ENCODE measurements around the gene ZNF354C. TPM values are rescaled to one million over a fixed set of nuclear protein-coding genes. Genes with fewer than 3 reads are reported as not detected.
"Not testable (repeated sequence)": the region's sequence is repeated elsewhere in the genome, so short reads cannot be mapped to it uniquely, and the experiment has no call there.

The ZNF354C gene
- polyA plus RNA-seq, 1 experiment: 2.0 TPM

- TF ChIP-seq CTCF (IDR thresholded peaks at IDR 0.05; ENCODE audit: insufficient read depth, low read depth, low read length): no peak
- Histone ChIP-seq H3K27me3 (ENCODE audit: control insufficient read depth, insufficient read depth, low read length) (no peaks in the 10 kb centered on the region), H3K36me3 (ENCODE audit: control insufficient read depth, insufficient read depth, low read length) (peaks cover 12% of the 10 kb centered on the region), H3K4me3 (ENCODE audit: low read depth, low read length) (no peak overlapping the region)
- no peak for DNase-seq (ENCODE audit: low read depth)
- ChIA-PET CTCF (no interaction called here), POLR2A (no interaction called here)
These were observed 5.5 kb downstream of the ZNF354C start for GRCh38 chr5:179065703-179066102.

GRCh38 chr5:179079165-179079987 is 19.2 kb downstream of the ZNF354C start:
- H3K27me3 ChIP-seq (ENCODE audit: control insufficient read depth, insufficient read depth, low read length): no peaks in the 10 kb centered on the region
- ChIA-PET POLR2A (no interaction called here), CTCF (interaction anchor here (0.6 kb wide), 1 partner anchor 845 kb away, joined by 3 read pairs; no protein-coding TSS in a partner anchor)
- H3K36me3 ChIP-seq (ENCODE audit: control insufficient read depth, insufficient read depth, low read length): peaks cover 14% of the 10 kb centered on the region
- no peak for TF ChIP-seq CTCF (IDR thresholded peaks at IDR 0.05; ENCODE audit: insufficient read depth, low read depth, low read length)
- no peak for DNase-seq (ENCODE audit: low read depth)
- no peak overlapping the region for H3K4me3 ChIP-seq (ENCODE audit: low read depth, low read length)

DNA sequence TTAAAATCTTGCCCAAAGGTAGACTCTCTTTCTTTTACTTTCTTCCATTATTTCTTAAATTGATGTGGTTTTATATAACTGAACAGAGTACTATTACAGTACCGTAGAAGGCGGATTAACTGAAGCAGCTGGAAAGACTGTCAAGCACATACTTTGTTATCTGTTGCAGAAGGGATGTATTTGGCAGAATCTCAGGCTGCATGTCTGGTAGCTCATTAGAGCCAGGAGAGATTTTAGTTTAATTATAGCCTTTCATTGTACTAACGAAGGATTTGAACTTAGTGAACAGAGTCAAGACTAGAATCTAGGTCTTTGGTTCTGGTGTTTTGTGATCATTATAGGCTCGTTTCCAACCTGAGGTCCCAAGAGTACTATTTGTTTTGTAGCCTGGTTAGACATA is 20.6 kb downstream of the ZNF354C start:
- no peak for TF ChIP-seq CTCF (IDR thresholded peaks at IDR 0.05; ENCODE audit: insufficient read depth, low read depth, low read length)
- Histone ChIP-seq H3K4me3 (ENCODE audit: low read depth, low read length) (no peak overlapping the region), H3K27me3 (ENCODE audit: control insufficient read depth, insufficient read depth, low read length) (no peaks in the 10 kb centered on the region), H3K36me3 (ENCODE audit: control insufficient read depth, insufficient read depth, low read length) (peaks cover 15% of the 10 kb centered on the region)
- no peak for DNase-seq (ENCODE audit: low read depth)
- CTCF ChIA-PET: no interaction called here
- POLR2A ChIA-PET: no interaction called here

DNA sequence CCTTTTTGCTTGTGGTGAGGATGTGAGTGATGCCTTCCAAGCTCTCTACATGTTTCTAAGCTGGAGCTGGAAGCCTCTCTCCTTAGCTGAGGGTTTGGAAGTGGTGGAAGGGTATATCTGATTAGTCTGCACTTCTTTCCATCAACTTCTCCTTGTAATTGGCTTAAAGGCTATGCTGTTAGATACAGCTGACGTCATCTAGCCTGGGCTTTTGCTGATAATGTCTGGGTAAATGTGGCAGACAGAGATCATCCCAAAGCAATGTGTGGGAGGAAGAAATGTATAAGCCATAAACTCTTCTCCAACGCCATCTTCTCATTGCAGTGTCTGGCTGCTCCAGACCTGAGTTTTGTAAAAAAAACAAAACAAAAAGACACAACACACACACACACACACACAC is 29.3 kb downstream of the ZNF354C start:
- Histone ChIP-seq H3K4me3 (ENCODE audit: low read depth, low read length) (no peak overlapping the region), H3K36me3 (ENCODE audit: control insufficient read depth, insufficient read depth, low read length) (0 out of 2 replicates have a peak, but pooled peaks cover 1% of the 10 kb centered on the region), H3K27me3 (ENCODE audit: control insufficient read depth, insufficient read depth, low read length) (no peaks in the 10 kb centered on the region)
- ChIA-PET POLR2A (no interaction called here), CTCF (no interaction called here)
- no peak for DNase-seq (ENCODE audit: low read depth)
- no peak for TF ChIP-seq CTCF (IDR thresholded peaks at IDR 0.05; ENCODE audit: insufficient read depth, low read depth, low read length)

DNA sequence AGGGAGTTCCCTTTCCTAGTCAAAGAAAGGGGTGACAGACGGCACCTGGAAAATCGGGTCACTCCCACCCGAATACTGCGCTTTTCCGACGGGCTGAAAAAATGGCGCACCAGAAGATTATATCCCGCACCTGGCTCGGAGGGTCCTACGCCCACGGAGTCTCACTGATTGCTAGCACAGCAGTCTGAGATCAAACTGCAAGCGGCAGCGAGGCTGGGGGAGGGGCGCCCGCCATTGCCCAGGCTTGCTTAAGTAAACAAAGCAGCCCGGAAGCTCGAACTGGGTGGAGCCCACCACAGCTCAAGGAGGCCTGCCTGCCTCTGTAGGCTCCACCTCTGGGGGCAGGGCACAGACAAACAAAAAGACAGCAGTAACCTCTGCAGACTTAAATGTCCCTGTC is 41.1 kb downstream of the ZNF354C start:
- CTCF ChIA-PET; POLR2A ChIA-PET; H3K27me3 ChIP-seq (ENCODE audit: control insufficient read depth, insufficient read depth, low read length); DNase-seq (ENCODE audit: low read depth); H3K36me3 ChIP-seq (ENCODE audit: control insufficient read depth, insufficient read depth, low read length); H3K4me3 ChIP-seq (ENCODE audit: low read depth, low read length): not testable (repeated sequence)

GRCh38 chr5:179110528-179110927 is 50.4 kb downstream of the ZNF354C start:
- ChIA-PET CTCF (no interaction called here), POLR2A (no interaction called here)
- Histone ChIP-seq H3K27me3 (ENCODE audit: control insufficient read depth, insufficient read depth, low read length) (no peaks in the 10 kb centered on the region), H3K36me3 (ENCODE audit: control insufficient read depth, insufficient read depth, low read length) (peaks cover 14% of the 10 kb centered on the region), H3K4me3 (ENCODE audit: low read depth, low read length) (no peak overlapping the region)
- TF ChIP-seq CTCF (IDR thresholded peaks at IDR 0.05; ENCODE audit: insufficient read depth, low read depth, low read length): no peak
- no peak for DNase-seq (ENCODE audit: low read depth)

Data from BJ (cell line).